ENCODE results near the gene NAP1L1. TPM values are rescaled to one million over a fixed set of nuclear protein-coding genes. Genes with fewer than 3 reads are reported as not detected.

The NAP1L1 gene
- total RNA-seq, 1 donor: 203 TPM

DNA sequence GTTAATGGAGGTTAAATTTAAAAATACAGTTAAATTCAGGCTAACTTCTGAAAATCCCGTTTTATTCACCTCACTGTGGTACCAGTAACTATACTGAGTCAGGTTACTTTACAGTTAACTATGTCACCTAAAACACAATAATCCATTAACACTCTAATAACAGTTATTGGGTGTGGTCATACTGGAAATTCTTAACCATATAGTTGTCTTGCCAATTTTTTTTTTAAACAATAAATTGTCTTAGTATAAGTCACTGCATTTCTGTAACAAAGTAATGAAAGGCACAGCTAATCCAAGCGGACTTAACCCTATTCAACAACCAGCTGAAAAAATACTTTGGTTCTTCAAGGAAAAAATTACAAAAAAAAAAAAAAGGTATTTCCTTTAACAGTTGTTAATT lies 36.7 kb downstream of the NAP1L1 start:
- H3K9me3 ChIP-seq (ENCODE audit: low read depth, low read length): no peaks in the 10 kb centered on the region
- no peak overlapping the region for H3K4me3 ChIP-seq (ENCODE audit: insufficient read depth, low read length)
- no peak for DNase-seq (ENCODE audit: insufficient read length, low spot score, missing footprints)
- no peaks in the 10 kb centered on the region for H3K27me3 ChIP-seq (ENCODE audit: insufficient read depth, low read length)
- H4K20me1 ChIP-seq (ENCODE audit: insufficient read depth, low read length): no peaks in the 10 kb centered on the region
- H3K4me2 ChIP-seq (ENCODE audit: insufficient read depth, low read length): no peak overlapping the region
- no peak overlapping the region for H2AFZ ChIP-seq (ENCODE audit: low read length)
- TF ChIP-seq, protein P1, sequence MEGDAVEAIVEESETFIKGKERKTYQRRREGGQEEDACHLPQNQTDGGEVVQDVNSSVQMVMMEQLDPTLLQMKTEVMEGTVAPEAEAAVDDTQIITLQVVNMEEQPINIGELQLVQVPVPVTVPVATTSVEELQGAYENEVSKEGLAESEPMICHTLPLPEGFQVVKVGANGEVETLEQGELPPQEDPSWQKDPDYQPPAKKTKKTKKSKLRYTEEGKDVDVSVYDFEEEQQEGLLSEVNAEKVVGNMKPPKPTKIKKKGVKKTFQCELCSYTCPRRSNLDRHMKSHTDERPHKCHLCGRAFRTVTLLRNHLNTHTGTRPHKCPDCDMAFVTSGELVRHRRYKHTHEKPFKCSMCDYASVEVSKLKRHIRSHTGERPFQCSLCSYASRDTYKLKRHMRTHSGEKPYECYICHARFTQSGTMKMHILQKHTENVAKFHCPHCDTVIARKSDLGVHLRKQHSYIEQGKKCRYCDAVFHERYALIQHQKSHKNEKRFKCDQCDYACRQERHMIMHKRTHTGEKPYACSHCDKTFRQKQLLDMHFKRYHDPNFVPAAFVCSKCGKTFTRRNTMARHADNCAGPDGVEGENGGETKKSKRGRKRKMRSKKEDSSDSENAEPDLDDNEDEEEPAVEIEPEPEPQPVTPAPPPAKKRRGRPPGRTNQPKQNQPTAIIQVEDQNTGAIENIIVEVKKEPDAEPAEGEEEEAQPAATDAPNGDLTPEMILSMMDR (IDR thresholded peaks at IDR 0.05; ENCODE audit: extremely low read depth, low read depth, low read length): no peak
- H3K79me2 ChIP-seq (ENCODE audit: insufficient read depth, low read length): peaks cover 10% of the 10 kb centered on the region
- H3K36me3 ChIP-seq (ENCODE audit: insufficient read depth, low read length): peaks cover 65% of the 10 kb centered on the region
- no peaks in the 10 kb centered on the region for H3K4me1 ChIP-seq (ENCODE audit: insufficient read depth, low read length)
- H3K27ac ChIP-seq (ENCODE audit: low read depth, low read length): no peak overlapping the region

DNA sequence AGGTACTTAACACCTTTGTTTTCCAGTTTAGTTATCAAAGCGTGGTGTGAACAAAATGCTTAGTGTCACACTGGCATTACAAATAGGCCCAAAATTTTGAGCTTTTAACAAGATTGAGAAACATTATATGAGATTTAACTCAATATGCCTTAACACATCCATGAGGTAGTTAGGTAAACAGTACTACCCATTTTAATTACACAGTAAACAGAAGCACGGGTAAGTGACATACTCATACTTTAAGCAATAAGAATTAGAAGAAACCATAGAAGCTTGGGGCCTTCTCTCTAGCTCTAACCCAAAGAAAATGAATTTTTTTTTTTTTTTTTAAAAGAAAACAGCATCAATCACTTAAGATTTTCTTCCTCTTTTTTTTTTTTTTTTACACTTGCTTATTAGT lies 37.4 kb downstream of the NAP1L1 start:
- Histone ChIP-seq H3K4me1 (ENCODE audit: insufficient read depth, low read length) (no peaks in the 10 kb centered on the region), H3K79me2 (ENCODE audit: insufficient read depth, low read length) (peaks cover 5% of the 10 kb centered on the region), H2AFZ (ENCODE audit: low read length) (no peak overlapping the region), H3K4me2 (ENCODE audit: insufficient read depth, low read length) (no peak overlapping the region), H3K27ac (ENCODE audit: low read depth, low read length) (no peak overlapping the region), H3K4me3 (ENCODE audit: insufficient read depth, low read length) (no peak overlapping the region), H4K20me1 (ENCODE audit: insufficient read depth, low read length) (no peaks in the 10 kb centered on the region), H3K36me3 (ENCODE audit: insufficient read depth, low read length) (peaks cover 58% of the 10 kb centered on the region), H3K27me3 (ENCODE audit: insufficient read depth, low read length) (no peaks in the 10 kb centered on the region), H3K9me3 (ENCODE audit: low read depth, low read length) (no peaks in the 10 kb centered on the region)
- TF ChIP-seq, protein P1 (IDR thresholded peaks at IDR 0.05; ENCODE audit: extremely low read depth, low read depth, low read length): no peak
- DNase-seq (ENCODE audit: insufficient read length, low spot score, missing footprints): no peak

DNA sequence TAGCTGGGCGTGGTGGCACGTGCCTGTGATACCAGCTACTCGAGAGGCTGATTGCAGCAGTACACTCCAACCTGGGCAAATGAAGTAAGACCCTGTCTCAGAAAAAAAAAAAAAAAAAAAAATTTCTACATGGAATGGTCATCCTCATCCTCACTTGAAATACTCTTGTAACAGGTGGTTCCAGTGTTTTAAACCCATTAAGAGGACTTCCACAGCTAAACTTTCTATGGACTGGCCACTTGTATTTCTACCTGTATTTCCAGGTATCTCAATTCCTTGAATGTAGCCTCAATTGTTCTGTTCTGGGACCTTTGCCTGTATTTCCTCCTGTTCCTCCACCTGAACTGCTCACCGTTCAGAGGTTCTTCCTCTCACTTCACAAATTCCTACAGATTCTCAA lies 41.1 kb downstream of the NAP1L1 start:
- TF ChIP-seq, protein P1 (IDR thresholded peaks at IDR 0.05; ENCODE audit: extremely low read depth, low read depth, low read length): no peak
- Histone ChIP-seq H2AFZ (ENCODE audit: low read length) (no peak overlapping the region), H3K27me3 (ENCODE audit: insufficient read depth, low read length) (no peaks in the 10 kb centered on the region), H3K36me3 (ENCODE audit: insufficient read depth, low read length) (peaks cover 24% of the 10 kb centered on the region), H4K20me1 (ENCODE audit: insufficient read depth, low read length) (no peaks in the 10 kb centered on the region), H3K27ac (ENCODE audit: low read depth, low read length) (no peak overlapping the region), H3K4me1 (ENCODE audit: insufficient read depth, low read length) (peaks cover 2% of the 10 kb centered on the region), H3K4me2 (ENCODE audit: insufficient read depth, low read length) (no peak overlapping the region), H3K79me2 (ENCODE audit: insufficient read depth, low read length) (no peaks in the 10 kb centered on the region), H3K9me3 (ENCODE audit: low read depth, low read length) (no peaks in the 10 kb centered on the region), H3K4me3 (ENCODE audit: insufficient read depth, low read length) (no peak overlapping the region)
- no peak for DNase-seq (ENCODE audit: insufficient read length, low spot score, missing footprints)

DNA sequence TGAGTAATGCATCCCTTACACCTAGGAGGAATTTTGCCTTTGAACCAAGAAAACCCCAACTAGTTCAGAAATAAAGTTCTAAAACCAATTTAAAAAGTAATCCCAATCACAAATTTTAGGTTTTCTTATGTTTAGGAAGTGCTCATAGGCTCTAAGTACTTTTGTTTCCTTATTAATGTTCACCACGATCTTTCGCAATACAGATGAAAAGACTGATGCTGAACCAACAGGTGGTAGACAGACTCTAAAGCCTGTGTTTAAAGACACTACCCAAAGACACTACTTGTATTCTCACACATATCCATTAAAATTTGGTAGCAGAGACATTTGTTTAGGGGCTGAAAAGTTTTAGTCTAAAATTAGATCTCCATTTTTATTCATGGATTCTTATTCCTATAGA lies 42.3 kb downstream of the NAP1L1 start:
- TF ChIP-seq, protein P1 (IDR thresholded peaks at IDR 0.05; ENCODE audit: extremely low read depth, low read depth, low read length): no peak
- H3K4me3 ChIP-seq (ENCODE audit: insufficient read depth, low read length): no peak overlapping the region
- no peak overlapping the region for H3K4me2 ChIP-seq (ENCODE audit: insufficient read depth, low read length)
- no peak overlapping the region for H2AFZ ChIP-seq (ENCODE audit: low read length)
- no peaks in the 10 kb centered on the region for H3K27me3 ChIP-seq (ENCODE audit: insufficient read depth, low read length)
- H3K27ac ChIP-seq (ENCODE audit: low read depth, low read length): no peak overlapping the region
- H4K20me1 ChIP-seq (ENCODE audit: insufficient read depth, low read length): no peaks in the 10 kb centered on the region
- H3K36me3 ChIP-seq (ENCODE audit: insufficient read depth, low read length): peaks cover 18% of the 10 kb centered on the region
- no peaks in the 10 kb centered on the region for H3K79me2 ChIP-seq (ENCODE audit: insufficient read depth, low read length)
- no peak for DNase-seq (ENCODE audit: insufficient read length, low spot score, missing footprints)
- H3K9me3 ChIP-seq (ENCODE audit: low read depth, low read length): no peaks in the 10 kb centered on the region
- peaks cover 14% of the 10 kb centered on the region for H3K4me1 ChIP-seq (ENCODE audit: insufficient read depth, low read length)

All from osteoblast (primary cell).